ENCODE measurements around the gene YIPF1.

Gene YIPF1

DNA sequence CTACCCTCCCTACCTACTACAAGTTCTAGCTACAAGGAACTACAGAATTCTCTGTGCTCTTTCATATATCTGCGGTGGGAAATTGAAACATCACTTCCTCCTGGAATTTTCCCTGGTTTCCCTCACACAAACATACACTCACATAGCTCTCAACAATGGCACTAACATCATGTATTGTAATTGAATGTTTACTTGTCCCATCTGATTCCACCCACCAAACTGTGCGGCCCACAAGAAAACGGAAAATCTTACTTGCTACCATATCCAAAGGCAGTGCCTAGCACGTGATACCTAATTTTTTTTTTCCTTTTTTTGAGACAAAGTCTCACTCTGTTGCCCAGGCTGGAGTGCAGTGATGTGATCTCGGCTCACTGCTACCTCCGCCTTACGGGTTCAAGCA is 85.4 kb downstream of the YIPF1 start:
- Histone ChIP-seq H3K36me3 (ENCODE audit: insufficient read depth) (no peaks in the 10 kb centered on the region; the same call in 1 of the 2 replicates), H4K20me1 (ENCODE audit: insufficient read depth) (no peaks in the 10 kb centered on the region), H3K4me1 (ENCODE audit: low read depth, poor library complexity, severe bottlenecking) (no peaks in the 10 kb centered on the region), H3K4me3 (IDR thresholded peaks at IDR 0.05; ENCODE audit: insufficient read depth, low read depth, low read length) (no peak overlapping the region), H3K79me2 (ENCODE audit: insufficient read depth, low read depth) (no peaks in the 10 kb centered on the region), H3K27ac (no peak overlapping the region), H3K9ac (no peak overlapping the region), H3K4me2 (no peak overlapping the region), H2AFZ (ENCODE audit: low read depth) (no peak overlapping the region), H3K27me3 (ENCODE audit: insufficient read depth, low read depth) (no peaks in the 10 kb centered on the region)
- TF ChIP-seq CTCF (conservative IDR thresholded peaks at IDR 0.05; ENCODE audit: low read depth, low read length) = no peak
